ENCODE results near the gene NUTF2.

Gene NUTF2

GRCh38 chr16:67885545-67885944 lies 38.8 kb downstream of the NUTF2 start:
- TF ChIP-seq EGR2 (tag by site-specific recombination; IDR thresholded peaks at IDR 0.05; ENCODE audit: low read depth) (no peak), MYNN (tag by site-specific recombination; IDR thresholded peaks at IDR 0.05; ENCODE audit: borderline replicate concordance) (no peak), ZBTB49 (tag by site-specific recombination; IDR thresholded peaks at IDR 0.05; ENCODE audit: low read depth) (no peak), ZNF157 (tag by site-specific recombination; IDR thresholded peaks at IDR 0.05) (no peak), ZBTB21 (tag by site-specific recombination; IDR thresholded peaks at IDR 0.05) (no peak), ZBTB11 (tag by site-specific recombination; conservative IDR thresholded peaks at IDR 0.05; ENCODE audit: low read depth) (no peak)
- ChIA-PET POLR2A (interaction anchor here (0.6 to 1.3 kb wide), 4 partner anchors 13 to 642 kb away, joined by 3 to 4 read pairs (median 3); no protein-coding TSS in a partner anchor), CTCF (interaction anchor here (0.6 to 3.3 kb wide), 8 partner anchors 36 to 70 kb away, joined by 3 to 17 read pairs (median 4); partner anchors contain the start of gene PSMB10)
- Histone ChIP-seq H3K36me3 (ENCODE audit: control insufficient read depth in 2 of 2, insufficient read depth in 1 of 2, low read length in 2 of 2) (peaks cover 0 to 51% of the 10 kb centered on the region in 2 experiments; a peak in 1 of 3 replicates), H3K27ac (ENCODE audit: extremely low read depth, low read depth, low read length) (no peak overlapping the region), H3K9me3 (ENCODE audit: control insufficient read depth, insufficient read depth, low read depth, low read length) (no peaks in the 10 kb centered on the region), H3K4me3 (ENCODE audit: low read depth, low read length) (no peak overlapping the region), H3K4me1 (ENCODE audit: control insufficient read depth, insufficient read depth, low read length) (peaks cover 3% of the 10 kb centered on the region; the same call in 1 of the 2 replicates)

- H3K4me3 ChIP-seq (ENCODE audit: low read depth, low read length), result no peak overlapping the region
- CTCF ChIA-PET, result interaction anchor here (0.6 to 1.4 kb wide), 7 partner anchors 11 to 70 kb away, joined by 3 to 5 read pairs (median 3); no protein-coding TSS in a partner anchor
- H3K36me3 ChIP-seq (ENCODE audit: control insufficient read depth in 2 of 2, insufficient read depth in 1 of 2, low read length in 2 of 2), result peaks cover 0 to 47% of the 10 kb centered on the region in 2 experiments; a peak in 1 of 3 replicates
- H3K27ac ChIP-seq (ENCODE audit: extremely low read depth, low read depth, low read length), result no peak overlapping the region
- H3K4me1 ChIP-seq (ENCODE audit: control insufficient read depth, insufficient read depth, low read length), result peaks cover 3% of the 10 kb centered on the region; the same call in 1 of the 2 replicates
- TF ChIP-seq SETDB1 (IDR thresholded peaks at IDR 0.05; ENCODE audit: insufficient read length, low read length), result no peak
- TF ChIP-seq ZNF560 (tag by site-specific recombination; IDR thresholded peaks at IDR 0.05; ENCODE audit: borderline replicate concordance), result no peak
- no peak for TF ChIP-seq ZSCAN4 (tag by site-specific recombination; IDR thresholded peaks at IDR 0.05)
- TF ChIP-seq ZFHX2 (tag by site-specific recombination; conservative IDR thresholded peaks at IDR 0.05), result no peak
- TF ChIP-seq ZNF404 (tag by site-specific recombination; IDR thresholded peaks at IDR 0.05), result no peak
- TF ChIP-seq ZBTB7A (tag by site-specific recombination; IDR thresholded peaks at IDR 0.05; ENCODE audit: low read depth), result no peak
- no peak for TF ChIP-seq ZNF19 (tag by site-specific recombination; IDR thresholded peaks at IDR 0.05; ENCODE audit: low read depth)
- no peak for TF ChIP-seq ZBTB44 (tag by site-specific recombination; IDR thresholded peaks at IDR 0.05)
- POLR2A ChIA-PET, result interaction anchor here (0.6 to 1.4 kb wide), 4 partner anchors 13 to 642 kb away, joined by 3 to 4 read pairs (median 4); no protein-coding TSS in a partner anchor
- H3K9me3 ChIP-seq (ENCODE audit: control insufficient read depth, insufficient read depth, low read depth, low read length), result no peaks in the 10 kb centered on the region
Measured at GRCh38 chr16:67885976-67886375, 39.2 kb downstream of the NUTF2 start.
